ENCODE measurements around the gene ZNF268.

DNA sequence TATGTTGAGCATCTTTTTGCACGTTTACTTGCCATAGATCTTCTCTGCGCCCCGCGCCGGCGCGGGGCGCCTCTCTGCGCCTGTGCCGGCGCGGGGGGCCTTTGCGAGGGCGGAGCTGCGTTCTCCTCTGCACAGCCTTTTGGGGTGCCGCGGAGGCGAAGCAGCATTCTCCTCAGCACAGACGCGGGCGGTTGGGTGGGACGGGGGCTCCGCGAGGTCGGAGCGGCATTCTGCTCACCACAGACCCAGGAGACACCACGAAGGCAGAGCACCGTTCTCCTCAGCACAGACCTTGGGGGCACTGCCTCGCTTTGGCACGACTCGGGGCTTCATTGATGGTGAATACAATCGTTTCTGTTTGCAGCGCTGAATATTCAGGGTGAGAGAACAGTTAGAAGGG lies 82.9 kb downstream of the ZNF268 start:
- TF ChIP-seq, protein P1, sequence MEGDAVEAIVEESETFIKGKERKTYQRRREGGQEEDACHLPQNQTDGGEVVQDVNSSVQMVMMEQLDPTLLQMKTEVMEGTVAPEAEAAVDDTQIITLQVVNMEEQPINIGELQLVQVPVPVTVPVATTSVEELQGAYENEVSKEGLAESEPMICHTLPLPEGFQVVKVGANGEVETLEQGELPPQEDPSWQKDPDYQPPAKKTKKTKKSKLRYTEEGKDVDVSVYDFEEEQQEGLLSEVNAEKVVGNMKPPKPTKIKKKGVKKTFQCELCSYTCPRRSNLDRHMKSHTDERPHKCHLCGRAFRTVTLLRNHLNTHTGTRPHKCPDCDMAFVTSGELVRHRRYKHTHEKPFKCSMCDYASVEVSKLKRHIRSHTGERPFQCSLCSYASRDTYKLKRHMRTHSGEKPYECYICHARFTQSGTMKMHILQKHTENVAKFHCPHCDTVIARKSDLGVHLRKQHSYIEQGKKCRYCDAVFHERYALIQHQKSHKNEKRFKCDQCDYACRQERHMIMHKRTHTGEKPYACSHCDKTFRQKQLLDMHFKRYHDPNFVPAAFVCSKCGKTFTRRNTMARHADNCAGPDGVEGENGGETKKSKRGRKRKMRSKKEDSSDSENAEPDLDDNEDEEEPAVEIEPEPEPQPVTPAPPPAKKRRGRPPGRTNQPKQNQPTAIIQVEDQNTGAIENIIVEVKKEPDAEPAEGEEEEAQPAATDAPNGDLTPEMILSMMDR (IDR thresholded peaks at IDR 0.05; ENCODE audit: low read depth, low read length), result no peak
- TF ChIP-seq EZH2phosphoT487 (IDR thresholded peaks at IDR 0.05; ENCODE audit: low read depth), result no peak
